SK-N-MC (cell line): ENCODE data around the gene PA2G4.

Source experiments
- EZH2 ChIP-seq: fragments of 200-600 bp; sonication (generic); IDR thresholded peaks from one replicate; pipeline ENCODE4 v1.6.1; 2017; ENCODE audit warnings: antibody characterized with exemption
- FOXP2 ChIP-seq: optimal IDR thresholded peaks from 2 replicates; pipeline ENCODE3; 2011; ENCODE audit warnings: mild to moderate bottlenecking, moderate library complexity; ENCODE audit not compliant: insufficient read depth; ENCODE audit errors: extremely low read length, control extremely low read depth
- POLR2AphosphoS5 ChIP-seq: IDR thresholded peaks from 2 replicates; pipeline ENCODE4 v1.6.1; 2012; ENCODE audit warnings: mild to moderate bottlenecking, low read depth, low read length, borderline replicate concordance

GRCh38 chr12:56137853-56138571 is 33.7 kb downstream of the PA2G4 start:
- TF ChIP-seq POLR2AphosphoS5, result no peak
- TF ChIP-seq EZH2, result no peak
- TF ChIP-seq FOXP2, result no peak
